ENCODE data around the gene MELTF. TPM values are rescaled to one million over a fixed set of nuclear protein-coding genes. Genes with fewer than 3 reads are reported as not detected.

MELTF gene
- total and polyA plus RNA-seq, 9 of the 15 experiments (the other 6 are each of a cell fraction or from before 2014, with no cell fraction given), result 0.35 to 10.5 (median 4.5) TPM

GRCh38 chr3:197031315-197032285, 2.0 kb upstream of the MELTF start (continued):
- TF ChIP-seq FOXP1 (CRISPR knock-in tag; IDR thresholded peaks at IDR 0.05), result no peak
- no peak for TF ChIP-seq E4F1 (CRISPR knock-in tag; IDR thresholded peaks at IDR 0.05; ENCODE audit: borderline replicate concordance)
- peak; percentile 43; the same call in 1 of the 2 replicates for TF ChIP-seq ZFX (CRISPR knock-in tag; IDR thresholded peaks at IDR 0.05)
- no peak for TF ChIP-seq ARID3B (CRISPR knock-in tag; IDR thresholded peaks at IDR 0.05; ENCODE audit: borderline replicate concordance)
- TF ChIP-seq MCM3 (IDR thresholded peaks at IDR 0.05), result no peak
- TF ChIP-seq HMG20B (CRISPR knock-in tag; IDR thresholded peaks at IDR 0.05), result no peak
- no peak; the same call in 1 of the 2 replicates for TF ChIP-seq KAT7 (CRISPR knock-in tag; IDR thresholded peaks at IDR 0.05; ENCODE audit: borderline replicate concordance)
- TF ChIP-seq ZNF644 (tag; IDR thresholded peaks at IDR 0.05; ENCODE audit: low read depth), result peak; percentile 82; the same call in 1 of the 2 replicates
- TF ChIP-seq BRCA1 (IDR thresholded peaks at IDR 0.05), result no peak
- no peak for TF ChIP-seq BRCA1 (CRISPR knock-in tag; IDR thresholded peaks at IDR 0.05)
- TF ChIP-seq, protein P1, sequence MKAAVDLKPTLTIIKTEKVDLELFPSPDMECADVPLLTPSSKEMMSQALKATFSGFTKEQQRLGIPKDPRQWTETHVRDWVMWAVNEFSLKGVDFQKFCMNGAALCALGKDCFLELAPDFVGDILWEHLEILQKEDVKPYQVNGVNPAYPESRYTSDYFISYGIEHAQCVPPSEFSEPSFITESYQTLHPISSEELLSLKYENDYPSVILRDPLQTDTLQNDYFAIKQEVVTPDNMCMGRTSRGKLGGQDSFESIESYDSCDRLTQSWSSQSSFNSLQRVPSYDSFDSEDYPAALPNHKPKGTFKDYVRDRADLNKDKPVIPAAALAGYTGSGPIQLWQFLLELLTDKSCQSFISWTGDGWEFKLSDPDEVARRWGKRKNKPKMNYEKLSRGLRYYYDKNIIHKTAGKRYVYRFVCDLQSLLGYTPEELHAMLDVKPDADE (conservative IDR thresholded peaks at IDR 0.05; ENCODE audit: control insufficient read depth, low read depth, low read length), result no peak
- TF ChIP-seq ZNF316 (IDR thresholded peaks at IDR 0.05), result peak; percentile 85
- TF ChIP-seq, protein P2, sequence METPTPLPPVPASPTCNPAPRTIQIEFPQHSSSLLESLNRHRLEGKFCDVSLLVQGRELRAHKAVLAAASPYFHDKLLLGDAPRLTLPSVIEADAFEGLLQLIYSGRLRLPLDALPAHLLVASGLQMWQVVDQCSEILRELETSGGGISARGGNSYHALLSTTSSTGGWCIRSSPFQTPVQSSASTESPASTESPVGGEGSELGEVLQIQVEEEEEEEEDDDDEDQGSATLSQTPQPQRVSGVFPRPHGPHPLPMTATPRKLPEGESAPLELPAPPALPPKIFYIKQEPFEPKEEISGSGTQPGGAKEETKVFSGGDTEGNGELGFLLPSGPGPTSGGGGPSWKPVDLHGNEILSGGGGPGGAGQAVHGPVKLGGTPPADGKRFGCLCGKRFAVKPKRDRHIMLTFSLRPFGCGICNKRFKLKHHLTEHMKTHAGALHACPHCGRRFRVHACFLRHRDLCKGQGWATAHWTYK (CRISPR knock-in tag; IDR thresholded peaks at IDR 0.05), result peak; percentile 68; the same call in 1 of the 2 replicates
- TF ChIP-seq CHD4 (IDR thresholded peaks at IDR 0.05; ENCODE audit: insufficient read depth, insufficient replicate concordance, low read depth, low read length, poor library complexity, severe bottlenecking), result no peak
- no peak for TF ChIP-seq SIN3B (IDR thresholded peaks at IDR 0.05; ENCODE audit: low read depth)
- no peak for TF ChIP-seq ZBTB43 (CRISPR knock-in tag; IDR thresholded peaks at IDR 0.05)
- no peak for TF ChIP-seq ZNF347 (CRISPR knock-in tag; IDR thresholded peaks at IDR 0.05; ENCODE audit: low read depth)
- TF ChIP-seq FOS (IDR thresholded peaks at IDR 0.05; ENCODE audit: extremely low read depth, insufficient read length), result peak; percentile 83
- TF ChIP-seq OTX1 (CRISPR knock-in tag; IDR thresholded peaks at IDR 0.05), result no peak
- no peak for TF ChIP-seq NFIX (CRISPR knock-in tag; IDR thresholded peaks at IDR 0.05; ENCODE audit: low read depth)

Measured in K562 (cell line).